Stomach (tissue), 4 donors: ENCODE results near the gene SNX30.

Experiments
- EP300 ChIP-seq: sonication (generic); formaldehyde crosslinking; IDR thresholded peaks from one replicate; pipeline ENCODE4 v1.6.1; 2017; ENCODE audit warnings: antibody characterized with exemption
- POLR2A ChIP-seq, 4 donors: fragments of 450-650 bp; IDR thresholded peaks; one replicate each; pipeline ENCODE4 v1.6.1; 2016; ENCODE audit warnings: antibody characterized with exemption in 4 of 4, control low read depth in 2 of 4, mild to moderate bottlenecking in 1 of 4, moderate library complexity in 1 of 4
- POLR2AphosphoS5 ChIP-seq, 3 donors: sonication (generic); formaldehyde crosslinking; IDR thresholded peaks; one replicate each; pipeline ENCODE4 v1.6.1; 2016; ENCODE audit warnings: antibody characterized with exemption in 3 of 3
- TF ChIP-seq, protein P1 (sequence below), 7 experiments: fragments of 450-650 bp in 4 of 7; fragments of 200-600 bp in 3 of 7; sonication (generic) in 3 of 7; IDR thresholded peaks; one replicate each; pipeline ENCODE4 v1.5.1; 2016 to 2019; ENCODE audit warnings: antibody characterized with exemption in 7 of 7, control low read depth in 2 of 7, mild to moderate bottlenecking in 1 of 7

DNA sequence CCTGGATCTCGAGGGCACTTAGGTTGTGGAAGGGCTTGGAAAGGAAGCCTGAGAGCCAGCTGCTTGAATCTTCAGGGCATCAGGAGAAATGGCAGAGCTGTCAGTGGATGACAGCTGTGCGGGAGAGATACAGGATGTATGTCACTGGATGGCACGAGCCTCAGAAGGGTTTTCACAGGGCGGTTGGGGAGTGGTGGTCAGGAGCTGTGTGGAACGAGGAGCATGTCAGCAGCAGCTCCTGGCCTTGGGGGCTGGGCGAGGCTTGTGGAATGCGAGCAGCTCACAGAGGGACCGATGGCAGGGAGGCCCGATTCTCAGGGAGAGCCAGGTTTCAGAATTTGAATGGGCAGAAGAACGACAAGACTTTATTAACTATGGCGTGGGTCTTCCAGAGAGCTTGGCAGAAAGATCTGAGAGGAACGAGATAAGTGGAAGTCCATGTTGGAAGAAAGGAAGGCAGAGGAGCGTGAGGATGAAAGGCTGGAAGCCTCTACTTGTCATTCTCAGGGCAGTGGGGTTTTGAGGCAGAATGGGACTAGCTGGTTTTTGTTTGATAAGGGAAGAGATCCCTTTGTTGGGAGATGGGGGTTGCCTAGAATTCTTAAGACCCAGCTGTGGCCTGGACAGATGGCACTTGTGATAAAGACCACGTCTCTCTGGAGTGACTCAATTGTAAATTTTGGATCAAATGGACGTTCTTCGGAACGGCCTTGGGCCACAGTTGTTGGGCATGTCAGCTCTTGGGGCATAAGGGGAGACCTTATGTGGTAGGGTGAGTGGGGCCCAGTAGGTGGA, 60.3 kb downstream of the SNX30 start:
- TF ChIP-seq, protein P1, sequence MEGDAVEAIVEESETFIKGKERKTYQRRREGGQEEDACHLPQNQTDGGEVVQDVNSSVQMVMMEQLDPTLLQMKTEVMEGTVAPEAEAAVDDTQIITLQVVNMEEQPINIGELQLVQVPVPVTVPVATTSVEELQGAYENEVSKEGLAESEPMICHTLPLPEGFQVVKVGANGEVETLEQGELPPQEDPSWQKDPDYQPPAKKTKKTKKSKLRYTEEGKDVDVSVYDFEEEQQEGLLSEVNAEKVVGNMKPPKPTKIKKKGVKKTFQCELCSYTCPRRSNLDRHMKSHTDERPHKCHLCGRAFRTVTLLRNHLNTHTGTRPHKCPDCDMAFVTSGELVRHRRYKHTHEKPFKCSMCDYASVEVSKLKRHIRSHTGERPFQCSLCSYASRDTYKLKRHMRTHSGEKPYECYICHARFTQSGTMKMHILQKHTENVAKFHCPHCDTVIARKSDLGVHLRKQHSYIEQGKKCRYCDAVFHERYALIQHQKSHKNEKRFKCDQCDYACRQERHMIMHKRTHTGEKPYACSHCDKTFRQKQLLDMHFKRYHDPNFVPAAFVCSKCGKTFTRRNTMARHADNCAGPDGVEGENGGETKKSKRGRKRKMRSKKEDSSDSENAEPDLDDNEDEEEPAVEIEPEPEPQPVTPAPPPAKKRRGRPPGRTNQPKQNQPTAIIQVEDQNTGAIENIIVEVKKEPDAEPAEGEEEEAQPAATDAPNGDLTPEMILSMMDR (IDR thresholded peaks at IDR 0.05), result no peak
- no peak for TF ChIP-seq POLR2AphosphoS5 (IDR thresholded peaks at IDR 0.05)
- no peak for TF ChIP-seq POLR2A (IDR thresholded peaks at IDR 0.05)
- TF ChIP-seq EP300, result no peak
